Stomach smooth muscle (tissue), 2 donors: ENCODE results near the gene LHFPL6.

Experiments used
- H3K27ac ChIP-seq: one replicate; pipeline ENCODE4 v1.7.0; 2013; ENCODE audit warnings: mild to moderate bottlenecking, low read length, inconsistent platforms
- H3K27me3 ChIP-seq, 2 donors: one replicate each; pipeline ENCODE4 v1.7.0; 2013; ENCODE audit warnings: low read length in 2 of 2; ENCODE audit not compliant: insufficient read depth in 2 of 2, control insufficient read depth in 1 of 2
- H3K36me3 ChIP-seq, 2 donors: one replicate each; pipeline ENCODE4 v1.7.0; 2013; ENCODE audit warnings: low read length in 2 of 2; ENCODE audit not compliant: control insufficient read depth in 2 of 2, insufficient read depth in 2 of 2
- H3K4me1 ChIP-seq: one replicate; pipeline ENCODE4 v1.7.0; 2013; ENCODE audit warnings: low read length; ENCODE audit not compliant: control insufficient read depth, insufficient read depth
- H3K4me3 ChIP-seq, 2 donors: one replicate each; pipeline ENCODE4 v1.7.0; 2013; ENCODE audit warnings: low read length in 2 of 2
- H3K9ac ChIP-seq, 2 donors: one replicate each; pipeline ENCODE4 v1.7.0; 2013; ENCODE audit warnings: low read length in 2 of 2, mild to moderate bottlenecking in 1 of 2
- H3K9me3 ChIP-seq, 2 donors: one replicate each; pipeline ENCODE4 v1.7.0; 2013; ENCODE audit warnings: low read length in 2 of 2; ENCODE audit not compliant: control insufficient read depth in 2 of 2
- donor health status: healthy.
- donor health status: Pancreatic carcinoma.

Gene LHFPL6

DNA sequence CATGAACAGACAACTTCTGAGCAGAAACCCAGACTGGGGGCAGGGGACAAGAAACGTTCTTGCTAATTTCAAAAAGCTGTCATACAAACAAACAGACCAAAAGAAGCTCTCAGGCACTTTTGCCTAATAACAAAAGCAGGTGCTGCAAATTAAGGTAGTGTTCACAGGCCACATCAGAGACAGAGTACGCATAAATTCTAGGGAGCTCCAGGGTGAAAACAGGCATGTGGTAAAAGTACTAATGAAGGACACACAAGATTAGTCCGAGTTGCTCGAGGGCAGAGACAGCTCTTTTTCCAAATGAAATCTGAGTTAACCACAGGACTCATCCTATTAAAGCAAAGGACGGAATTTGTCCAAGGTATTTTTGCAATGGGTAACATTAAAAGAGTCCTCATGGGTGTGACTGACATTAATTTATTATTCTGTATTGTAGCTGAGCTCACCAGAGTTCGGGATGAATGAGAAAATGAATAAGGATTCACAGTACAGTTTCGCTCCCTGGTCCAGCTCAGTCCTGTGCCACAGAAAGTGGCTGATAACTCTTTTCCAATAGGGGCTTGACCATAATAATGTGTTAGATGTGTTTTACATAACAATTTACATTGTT, 197.3 kb downstream of the LHFPL6 start:
- Histone ChIP-seq H3K4me1 (no peaks in the 10 kb centered on the region), H3K27me3 (no peaks in the 10 kb centered on the region), H3K4me3 (no peak overlapping the region), H3K36me3 (no peaks in the 10 kb centered on the region), H3K9me3 (no peaks in the 10 kb centered on the region), H3K9ac (no peak overlapping the region), H3K27ac (no peak overlapping the region)

- Histone ChIP-seq H3K27me3 (no peaks in the 10 kb centered on the region), H3K4me1 (no peaks in the 10 kb centered on the region), H3K36me3 (no peaks in the 10 kb centered on the region), H3K4me3 (no peak overlapping the region), H3K9ac (no peak overlapping the region), H3K27ac (no peak overlapping the region), H3K9me3 (no peaks in the 10 kb centered on the region)
These were observed 197.9 kb downstream of the LHFPL6 start for GRCh38 chr13:39405107-39405506.

- no peak overlapping the region for H3K27ac ChIP-seq
- no peak overlapping the region for H3K9ac ChIP-seq
- H3K4me1 ChIP-seq = no peaks in the 10 kb centered on the region
- no peaks in the 10 kb centered on the region for H3K27me3 ChIP-seq
- no peaks in the 10 kb centered on the region for H3K36me3 ChIP-seq
- H3K9me3 ChIP-seq = no peaks in the 10 kb centered on the region
- H3K4me3 ChIP-seq = no peak overlapping the region
These were observed 199.9 kb downstream of the LHFPL6 start for GRCh38 chr13:39403106-39403505.

- no peaks in the 10 kb centered on the region for H3K27me3 ChIP-seq
- no peaks in the 10 kb centered on the region for H3K36me3 ChIP-seq
- no peak overlapping the region for H3K27ac ChIP-seq
- H3K9ac ChIP-seq = no peak overlapping the region
- no peak overlapping the region for H3K4me3 ChIP-seq
- H3K9me3 ChIP-seq = no peaks in the 10 kb centered on the region
- H3K4me1 ChIP-seq = no peaks in the 10 kb centered on the region
These were observed 200.6 kb downstream of the LHFPL6 start for GRCh38 chr13:39402221-39402970.

DNA sequence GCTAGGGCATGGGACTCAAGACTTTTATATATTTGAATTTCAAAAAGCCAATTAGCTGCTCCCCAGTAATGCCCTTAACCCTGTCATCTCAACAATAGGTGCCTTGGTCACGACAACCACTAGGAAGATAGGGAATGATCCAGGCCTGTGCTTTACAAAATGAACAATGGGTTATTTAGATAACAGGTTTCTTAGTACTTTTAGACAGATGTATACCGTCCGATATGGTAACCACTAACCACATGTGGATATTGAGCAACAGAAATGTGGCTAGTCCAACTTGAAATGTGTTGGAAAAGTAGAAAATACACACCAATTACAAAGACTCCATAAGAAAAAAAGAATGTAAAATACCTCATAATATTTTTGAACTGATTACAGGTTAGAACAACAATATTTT, 201.2 kb downstream of the LHFPL6 start:
- H3K27ac ChIP-seq = no peak overlapping the region

GRCh38 chr13:39401046-39401705, 201.8 kb downstream of the LHFPL6 start:
- H3K4me3 ChIP-seq = no peak overlapping the region
- H3K4me1 ChIP-seq = no peaks in the 10 kb centered on the region
- no peaks in the 10 kb centered on the region for H3K36me3 ChIP-seq
- H3K9ac ChIP-seq = no peak overlapping the region
- H3K9me3 ChIP-seq = no peaks in the 10 kb centered on the region
- H3K27me3 ChIP-seq = no peaks in the 10 kb centered on the region
- H3K27ac ChIP-seq = no peak overlapping the region

More for the DNA sequence above, 201.2 kb downstream of the LHFPL6 start:
- H3K36me3 ChIP-seq = no peaks in the 10 kb centered on the region
- no peaks in the 10 kb centered on the region for H3K9me3 ChIP-seq
- H3K27me3 ChIP-seq = no peaks in the 10 kb centered on the region
- no peaks in the 10 kb centered on the region for H3K4me1 ChIP-seq
- no peak overlapping the region for H3K4me3 ChIP-seq
- no peak overlapping the region for H3K9ac ChIP-seq

- Histone ChIP-seq H3K4me1 (no peaks in the 10 kb centered on the region), H3K27me3 (no peaks in the 10 kb centered on the region), H3K4me3 (no peak overlapping the region), H3K9me3 (no peaks in the 10 kb centered on the region), H3K36me3 (no peaks in the 10 kb centered on the region), H3K27ac (no peak overlapping the region), H3K9ac (no peak overlapping the region)
These were observed 203.9 kb downstream of the LHFPL6 start for GRCh38 chr13:39399102-39399501.

GRCh38 chr13:39397896-39398265, 205.1 kb downstream of the LHFPL6 start:
- peak overlapping the region; percentile 31 for H3K27ac ChIP-seq
- H3K9ac ChIP-seq = no peak overlapping the region
- no peaks in the 10 kb centered on the region for H3K9me3 ChIP-seq
- peak overlapping the region in 1 of 2 donors; percentile 8 for H3K4me3 ChIP-seq
- H3K36me3 ChIP-seq = no peaks in the 10 kb centered on the region
- no peaks in the 10 kb centered on the region for H3K27me3 ChIP-seq
- no peaks in the 10 kb centered on the region for H3K4me1 ChIP-seq

- Histone ChIP-seq H3K4me3 (peak overlapping the region in 1 of 2 donors; percentile 8), H3K9me3 (no peaks in the 10 kb centered on the region), H3K27me3 (no peaks in the 10 kb centered on the region), H3K27ac (peak overlapping the region; percentile 31), H3K9ac (no peak overlapping the region), H3K36me3 (no peaks in the 10 kb centered on the region), H3K4me1 (no peaks in the 10 kb centered on the region)
These were observed 205.6 kb downstream of the LHFPL6 start for GRCh38 chr13:39397226-39397895.

GRCh38 chr13:39394796-39395678, 208.0 kb downstream of the LHFPL6 start:
- no peaks in the 10 kb centered on the region for H3K27me3 ChIP-seq
- H3K4me3 ChIP-seq = no peak overlapping the region
- H3K27ac ChIP-seq = peak overlapping the region; percentile 24
- no peaks in the 10 kb centered on the region for H3K36me3 ChIP-seq
- no peaks in the 10 kb centered on the region for H3K4me1 ChIP-seq
- H3K9ac ChIP-seq = no peak overlapping the region
- no peaks in the 10 kb centered on the region for H3K9me3 ChIP-seq
